Suppressor macrophage treated with lipopolysaccharide for 4 hours (primary cell): ENCODE measurements around the gene ADAMTS14.

Source experiments
- DNase-seq: peaks from one replicate; pipeline ENCODE4 v3.0.0-alpha.2; 2020

Gene ADAMTS14

GRCh38 chr10:70773965-70774809 lies 101.9 kb downstream of the ADAMTS14 start:
- DNase-seq: no peak

GRCh38 chr10:70774810-70775678 lies 102.7 kb downstream of the ADAMTS14 start:
- no peak for DNase-seq

- no peak for DNase-seq
These were observed 103.6 kb downstream of the ADAMTS14 start for GRCh38 chr10:70775679-70776454.

- DNase-seq: no peak
These were observed 104.2 kb downstream of the ADAMTS14 start for GRCh38 chr10:70776455-70777005.

GRCh38 chr10:70777063-70777875 lies 105.0 kb downstream of the ADAMTS14 start:
- DNase-seq: no peak

GRCh38 chr10:70778267-70778924 lies 106.1 kb downstream of the ADAMTS14 start:
- DNase-seq: no peak

- DNase-seq: no peak
These were observed 106.8 kb downstream of the ADAMTS14 start for GRCh38 chr10:70779088-70779487.

GRCh38 chr10:70779511-70780369 lies 107.4 kb downstream of the ADAMTS14 start:
- peak; percentile 82 for DNase-seq

- DNase-seq: no peak
These were observed 108.1 kb downstream of the ADAMTS14 start for GRCh38 chr10:70780370-70780760.

GRCh38 chr10:70780772-70781171 lies 108.5 kb downstream of the ADAMTS14 start:
- DNase-seq: no peak

- DNase-seq: no peak
These were observed 109.2 kb downstream of the ADAMTS14 start for GRCh38 chr10:70781461-70782051.

- no peak for DNase-seq
These were observed 109.9 kb downstream of the ADAMTS14 start for GRCh38 chr10:70782086-70782745.

- DNase-seq: peak; percentile 57
These were observed 110.7 kb downstream of the ADAMTS14 start for GRCh38 chr10:70782746-70783680.

- peak; percentile 32 for DNase-seq
These were observed 111.7 kb downstream of the ADAMTS14 start for GRCh38 chr10:70784016-70784415.

GRCh38 chr10:70784471-70784870 lies 112.2 kb downstream of the ADAMTS14 start:
- peak; percentile 45 for DNase-seq

- peak; percentile 15 for DNase-seq
These were observed 112.9 kb downstream of the ADAMTS14 start, which contains the start of gene TBATA for GRCh38 chr10:70785190-70785589. TBATA (minus strand) TSS chr10:70785377; CDS start chr10:70783379, 1,998 bp downstream.

GRCh38 chr10:70786799-70787415 lies 114.6 kb downstream of the ADAMTS14 start:
- peak; percentile 59 for DNase-seq
